Chondrocyte (in vitro differentiated cells): ENCODE data around the gene ITSN1. TPM values are rescaled to one million over a fixed set of nuclear protein-coding genes. Genes with fewer than 3 reads are reported as not detected.

ENCODE experiments used
- DNase-seq: peaks from one replicate; pipeline ENCODE4 v3.0.0; 2021; ENCODE audit warnings: mixed read lengths, low spot score
- H3K27ac Mint-ChIP-seq: one replicate; pipeline ENCODE4 v1.8.0; 2021; ENCODE audit warnings: mild to moderate bottlenecking, moderate library complexity, mixed read lengths; ENCODE audit not compliant: unreplicated experiment
- H3K27me3 Mint-ChIP-seq: 2 replicates; pipeline ENCODE4 v1.8.0; 2021; ENCODE audit warnings: low read depth, mixed read lengths
- H3K36me3 Mint-ChIP-seq: 2 replicates; pipeline ENCODE4 v1.8.0; 2021; ENCODE audit warnings: low read depth, mixed read lengths
- H3K4me1 Mint-ChIP-seq: 2 replicates; pipeline ENCODE4 v1.8.0; 2021; ENCODE audit warnings: low read depth, mild to moderate bottlenecking, mixed read lengths
- H3K4me3 Mint-ChIP-seq: one replicate; pipeline ENCODE4 v1.8.0; 2021; ENCODE audit warnings: mild to moderate bottlenecking, moderate library complexity, mixed read lengths; ENCODE audit not compliant: unreplicated experiment
- H3K9me3 Mint-ChIP-seq: 2 replicates; pipeline ENCODE4 v1.8.0; 2021; ENCODE audit warnings: low read depth, mixed read lengths
- total RNA-seq: library from RNA; stranded (reverse); gene quantifications from 3 replicates; pipeline ENCODE4 v1.2.1, GENCODE V29; 2021
- TF ChIP-seq, protein P1 (sequence below): fragments of 200-600 bp; sonication (generic); IDR thresholded peaks from 2 replicates; pipeline ENCODE4 v1.5.0; 2021; ENCODE audit warnings: antibody characterized with exemption, mild to moderate bottlenecking, moderate library complexity

Gene ITSN1
- total RNA-seq, 1 donor from 2014 or later: 29.8 TPM

GRCh38 chr21:33817663-33818451 lies 175.6 kb downstream of the ITSN1 start:
- peaks cover 38% of the 10 kb centered on the region for H3K4me1 Mint-ChIP-seq
- H3K27me3 Mint-ChIP-seq: no peaks in the 10 kb centered on the region
- TF ChIP-seq, protein P1, sequence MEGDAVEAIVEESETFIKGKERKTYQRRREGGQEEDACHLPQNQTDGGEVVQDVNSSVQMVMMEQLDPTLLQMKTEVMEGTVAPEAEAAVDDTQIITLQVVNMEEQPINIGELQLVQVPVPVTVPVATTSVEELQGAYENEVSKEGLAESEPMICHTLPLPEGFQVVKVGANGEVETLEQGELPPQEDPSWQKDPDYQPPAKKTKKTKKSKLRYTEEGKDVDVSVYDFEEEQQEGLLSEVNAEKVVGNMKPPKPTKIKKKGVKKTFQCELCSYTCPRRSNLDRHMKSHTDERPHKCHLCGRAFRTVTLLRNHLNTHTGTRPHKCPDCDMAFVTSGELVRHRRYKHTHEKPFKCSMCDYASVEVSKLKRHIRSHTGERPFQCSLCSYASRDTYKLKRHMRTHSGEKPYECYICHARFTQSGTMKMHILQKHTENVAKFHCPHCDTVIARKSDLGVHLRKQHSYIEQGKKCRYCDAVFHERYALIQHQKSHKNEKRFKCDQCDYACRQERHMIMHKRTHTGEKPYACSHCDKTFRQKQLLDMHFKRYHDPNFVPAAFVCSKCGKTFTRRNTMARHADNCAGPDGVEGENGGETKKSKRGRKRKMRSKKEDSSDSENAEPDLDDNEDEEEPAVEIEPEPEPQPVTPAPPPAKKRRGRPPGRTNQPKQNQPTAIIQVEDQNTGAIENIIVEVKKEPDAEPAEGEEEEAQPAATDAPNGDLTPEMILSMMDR: no peak
- H3K36me3 Mint-ChIP-seq: peaks cover 39% of the 10 kb centered on the region
- H3K9me3 Mint-ChIP-seq: no peaks in the 10 kb centered on the region
- H3K4me3 Mint-ChIP-seq: no peak overlapping the region
- no peak overlapping the region for H3K27ac Mint-ChIP-seq
- DNase-seq: no peak

- H3K27me3 Mint-ChIP-seq: no peaks in the 10 kb centered on the region
- TF ChIP-seq, protein P1: no peak
- DNase-seq: no peak
- no peaks in the 10 kb centered on the region for H3K9me3 Mint-ChIP-seq
- H3K4me1 Mint-ChIP-seq: peaks cover 52% of the 10 kb centered on the region
- no peak overlapping the region for H3K4me3 Mint-ChIP-seq
- peaks cover 31% of the 10 kb centered on the region for H3K36me3 Mint-ChIP-seq
- no peak overlapping the region for H3K27ac Mint-ChIP-seq
Measured at GRCh38 chr21:33820230-33820770, 178.0 kb downstream of the ITSN1 start.

- no peak overlapping the region for H3K4me3 Mint-ChIP-seq
- H3K27me3 Mint-ChIP-seq: no peaks in the 10 kb centered on the region
- peaks cover 57% of the 10 kb centered on the region for H3K4me1 Mint-ChIP-seq
- no peak for DNase-seq
- no peak overlapping the region for H3K27ac Mint-ChIP-seq
- peaks cover 27% of the 10 kb centered on the region for H3K36me3 Mint-ChIP-seq
- TF ChIP-seq, protein P1: no peak
- no peaks in the 10 kb centered on the region for H3K9me3 Mint-ChIP-seq
Measured at GRCh38 chr21:33820798-33821197, 178.5 kb downstream of the ITSN1 start.

- no peaks in the 10 kb centered on the region for H3K9me3 Mint-ChIP-seq
- H3K4me1 Mint-ChIP-seq: peaks cover 63% of the 10 kb centered on the region
Measured at GRCh38 chr21:33821503-33822322, 179.4 kb downstream of the ITSN1 start.

More at GRCh38 chr21:33821503-33822322, 179.4 kb downstream of the ITSN1 start:
- no peak for DNase-seq
- no peak overlapping the region for H3K4me3 Mint-ChIP-seq
- TF ChIP-seq, protein P1: peak; percentile 49
- H3K27me3 Mint-ChIP-seq: no peaks in the 10 kb centered on the region
- H3K36me3 Mint-ChIP-seq: peaks cover 22% of the 10 kb centered on the region
- H3K27ac Mint-ChIP-seq: peak overlapping the region; percentile 63
